ENCODE measurements around the gene KBTBD13.

KBTBD13 gene

DNA sequence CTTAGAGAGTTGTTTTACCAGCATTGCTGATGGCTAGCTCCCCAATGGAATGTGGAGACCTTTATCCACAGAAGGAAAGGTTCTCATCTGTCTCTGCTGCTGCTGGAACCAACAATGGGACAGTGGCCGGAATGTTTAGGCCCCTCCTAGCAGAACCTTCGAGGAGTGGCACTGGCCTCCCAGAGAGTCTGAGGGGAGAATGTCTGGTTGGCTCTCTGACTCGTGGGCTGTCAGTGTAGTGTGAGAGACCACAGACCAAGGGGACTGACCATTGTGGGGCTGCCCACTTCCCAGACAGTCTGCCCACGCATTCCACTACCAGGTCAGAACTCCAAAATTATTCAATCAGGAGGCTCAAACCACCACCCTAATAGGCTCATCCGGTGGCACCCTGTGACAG lies 13.8 kb upstream of the KBTBD13 start:
- no peak for DNase-seq (ENCODE audit: low read depth)
- H3K4me3 ChIP-seq (ENCODE audit: low read depth, low read length) = no peak overlapping the region
- TF ChIP-seq, protein P1, sequence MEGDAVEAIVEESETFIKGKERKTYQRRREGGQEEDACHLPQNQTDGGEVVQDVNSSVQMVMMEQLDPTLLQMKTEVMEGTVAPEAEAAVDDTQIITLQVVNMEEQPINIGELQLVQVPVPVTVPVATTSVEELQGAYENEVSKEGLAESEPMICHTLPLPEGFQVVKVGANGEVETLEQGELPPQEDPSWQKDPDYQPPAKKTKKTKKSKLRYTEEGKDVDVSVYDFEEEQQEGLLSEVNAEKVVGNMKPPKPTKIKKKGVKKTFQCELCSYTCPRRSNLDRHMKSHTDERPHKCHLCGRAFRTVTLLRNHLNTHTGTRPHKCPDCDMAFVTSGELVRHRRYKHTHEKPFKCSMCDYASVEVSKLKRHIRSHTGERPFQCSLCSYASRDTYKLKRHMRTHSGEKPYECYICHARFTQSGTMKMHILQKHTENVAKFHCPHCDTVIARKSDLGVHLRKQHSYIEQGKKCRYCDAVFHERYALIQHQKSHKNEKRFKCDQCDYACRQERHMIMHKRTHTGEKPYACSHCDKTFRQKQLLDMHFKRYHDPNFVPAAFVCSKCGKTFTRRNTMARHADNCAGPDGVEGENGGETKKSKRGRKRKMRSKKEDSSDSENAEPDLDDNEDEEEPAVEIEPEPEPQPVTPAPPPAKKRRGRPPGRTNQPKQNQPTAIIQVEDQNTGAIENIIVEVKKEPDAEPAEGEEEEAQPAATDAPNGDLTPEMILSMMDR (conservative IDR thresholded peaks at IDR 0.05; ENCODE audit: low read depth, low read length) = no peak

DNA sequence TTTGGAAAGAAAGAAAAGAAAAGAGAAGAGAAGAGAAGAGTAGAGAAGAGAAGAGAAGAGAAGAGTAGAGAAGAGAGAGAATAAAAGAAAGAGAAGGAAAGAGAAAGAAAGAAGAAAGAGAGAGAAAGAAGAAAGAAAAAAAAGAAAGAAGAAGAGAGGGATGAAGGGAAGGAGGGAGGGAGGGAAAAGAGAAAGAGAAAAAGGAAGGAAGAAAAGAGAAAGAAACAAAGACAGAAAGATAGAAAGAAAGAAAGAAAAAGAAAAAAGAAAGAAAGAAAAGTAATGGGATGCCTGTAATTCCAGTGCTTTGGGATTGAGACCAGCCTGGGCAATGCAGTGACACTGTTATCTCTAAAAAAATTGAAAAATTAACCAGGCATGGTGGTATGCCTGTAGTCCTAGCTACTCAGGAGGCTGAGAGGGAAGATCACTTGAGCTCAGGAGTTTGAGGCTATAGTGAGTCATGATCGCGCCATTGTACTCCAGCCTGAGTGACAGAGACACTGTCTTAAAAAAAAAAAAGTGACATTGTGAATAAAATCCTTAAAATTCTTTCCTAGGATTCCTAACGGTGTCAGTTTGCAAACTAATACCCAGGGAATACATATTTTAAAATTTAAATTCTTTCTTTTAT lies 10.4 kb upstream of the KBTBD13 start:
- no peak for DNase-seq (ENCODE audit: low read depth)
- TF ChIP-seq, protein P1 (conservative IDR thresholded peaks at IDR 0.05; ENCODE audit: low read depth, low read length) = no peak
- no peak overlapping the region for H3K4me3 ChIP-seq (ENCODE audit: low read depth, low read length)

DNA sequence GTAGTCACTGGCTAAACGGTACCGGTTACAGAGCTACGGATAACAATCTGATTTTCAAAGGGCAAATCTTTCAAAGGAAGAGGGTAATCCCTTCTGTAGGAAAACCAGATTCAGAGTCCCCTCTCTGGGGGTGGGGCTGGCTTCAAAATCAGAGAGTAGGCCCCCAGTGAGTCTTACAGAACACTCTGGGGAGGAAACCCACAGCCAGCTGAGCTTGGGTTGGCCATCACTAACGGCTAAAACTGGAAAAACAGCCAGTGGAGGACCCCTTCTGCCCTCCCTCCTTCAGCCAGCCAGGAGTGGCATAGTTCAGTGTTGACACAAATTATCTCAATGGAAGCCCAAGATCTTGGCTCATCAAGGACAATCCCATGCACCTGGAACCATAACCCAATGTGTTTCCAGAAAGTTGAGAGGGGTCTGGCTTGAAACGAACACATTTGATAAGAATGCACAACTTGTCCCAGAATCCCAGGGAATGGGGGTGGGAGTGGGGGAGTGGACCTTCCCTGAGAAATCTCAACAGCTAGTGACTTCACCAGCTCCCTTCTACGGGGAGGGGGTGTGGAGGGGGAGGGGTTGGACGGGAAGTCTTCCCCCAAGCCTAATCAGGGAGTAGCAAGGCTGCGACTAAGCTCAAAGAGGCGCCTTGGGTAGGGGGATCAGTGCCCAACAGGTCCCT lies 9.8 kb upstream of the KBTBD13 start:
- no peak overlapping the region for H3K4me3 ChIP-seq (ENCODE audit: low read depth, low read length)

DNA sequence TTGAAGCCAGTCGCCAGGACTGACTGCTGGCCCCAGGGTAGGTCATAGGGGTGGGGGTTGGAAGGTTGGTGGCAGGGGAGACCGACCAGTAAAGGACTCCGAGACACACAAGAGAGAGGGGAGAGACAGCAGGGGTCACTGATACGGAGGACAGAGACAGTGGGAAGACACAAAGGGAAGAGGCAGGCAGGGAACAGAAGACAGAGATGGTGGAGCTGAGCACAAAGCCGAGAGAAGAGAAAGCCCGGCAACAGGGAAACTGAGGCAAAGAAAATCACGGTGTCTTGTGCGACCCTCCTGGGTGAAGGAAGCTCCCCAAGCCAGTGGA lies 9.3 kb upstream of the KBTBD13 start:
- peak overlapping the region; percentile 17 for H3K4me3 ChIP-seq (ENCODE audit: low read depth, low read length)
- no peak for DNase-seq (ENCODE audit: low read depth)
- TF ChIP-seq, protein P1 (conservative IDR thresholded peaks at IDR 0.05; ENCODE audit: low read depth, low read length) = no peak

More for the DNA sequence above, 9.8 kb upstream of the KBTBD13 start:
- TF ChIP-seq, protein P1 (conservative IDR thresholded peaks at IDR 0.05; ENCODE audit: low read depth, low read length) = no peak
- DNase-seq (ENCODE audit: low read depth) = no peak

DNA sequence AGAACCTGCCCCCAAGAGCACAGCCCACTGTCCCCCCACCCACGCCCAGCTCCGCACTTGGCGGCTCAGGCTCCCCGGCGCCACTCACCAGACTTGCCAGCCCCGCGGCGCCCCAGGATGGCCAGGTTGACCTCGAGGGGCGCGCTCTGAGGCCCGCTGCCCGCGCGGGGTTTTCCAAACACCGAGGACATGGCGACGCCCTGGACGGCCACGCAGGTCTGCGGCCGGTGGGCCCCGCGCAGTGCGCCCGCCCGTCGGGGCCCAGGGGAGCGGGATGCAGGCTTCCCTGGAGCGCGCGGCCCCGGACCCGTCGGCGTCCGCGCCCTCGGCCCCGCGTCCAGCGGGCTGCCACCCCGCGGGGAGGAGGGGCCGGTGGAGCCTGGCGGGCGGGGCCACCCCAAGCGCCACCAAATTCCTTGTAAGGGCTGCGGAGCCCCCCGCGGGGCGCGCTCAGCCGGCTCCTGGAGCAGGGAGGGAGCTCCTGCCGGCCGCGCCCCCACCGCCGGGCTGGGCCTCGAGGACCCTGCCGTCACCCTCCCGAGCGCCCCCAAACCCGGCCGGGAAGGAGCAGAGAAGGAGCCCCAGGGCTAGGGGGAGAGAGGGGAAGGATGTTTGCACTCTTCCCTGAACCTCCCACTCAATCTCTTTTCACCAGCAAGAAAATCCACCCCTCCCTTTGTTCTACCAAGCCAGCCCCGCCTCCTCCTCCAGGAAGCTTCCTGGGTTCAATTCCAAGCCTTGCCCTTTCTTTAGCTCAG lies 8.7 kb upstream of the KBTBD13 start, which contains the start of gene RASL12:
Gene RASL12 (minus strand): TSS at position 347 of the 758 bp plus-strand sequence. CDS start 156 bp downstream, at position 191.
- TF ChIP-seq, protein P1 (conservative IDR thresholded peaks at IDR 0.05; ENCODE audit: low read depth, low read length) = no peak
- H3K4me3 ChIP-seq (ENCODE audit: low read depth, low read length) = peak within 1 kb of the TSS; percentile 17
- no peak for DNase-seq (ENCODE audit: low read depth)

DNA sequence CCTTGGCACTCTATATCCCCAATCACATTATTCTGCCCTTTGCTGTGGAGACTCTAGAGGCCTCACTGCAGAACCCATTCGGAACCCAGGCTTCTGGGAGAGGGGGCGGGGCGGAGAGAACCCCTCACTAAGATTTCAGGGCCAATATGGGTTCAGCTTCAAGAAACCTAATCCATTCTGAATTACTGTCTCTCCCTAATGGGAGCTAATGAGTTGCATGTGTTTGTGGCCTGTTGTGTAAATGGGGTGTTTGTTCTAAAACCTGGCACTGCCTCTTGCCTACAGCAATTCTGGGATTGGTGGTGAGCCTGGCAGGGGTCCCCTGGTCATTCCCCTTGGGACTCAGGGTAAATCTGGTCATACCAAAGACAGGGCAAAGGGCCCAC lies 8.2 kb upstream of the KBTBD13 start:
- H3K4me3 ChIP-seq (ENCODE audit: low read depth, low read length) = no peak overlapping the region
- TF ChIP-seq, protein P1 (conservative IDR thresholded peaks at IDR 0.05; ENCODE audit: low read depth, low read length) = no peak
- DNase-seq (ENCODE audit: low read depth) = no peak
